PC-3 (cell line): ENCODE results near the gene MARK3. TPM values are rescaled to one million over a fixed set of nuclear protein-coding genes. Genes with fewer than 3 reads are reported as not detected.

Source experiments
- ATAC-seq: fragments of 200-7000 bp; cut with Tn5 transposase; 2 replicates; pipeline ENCODE4 v1.9.1; 2020; ENCODE audit warnings: mild to moderate bottlenecking, moderate library complexity
- BruUV-seq: library from RNA; stranded (reverse); fragments of 400-500 nt; replicated peaks from 2 replicates; lab custom pipeline; 2021; lab: Mats Ljungman, UMichigan
- CTCF ChIA-PET: fragments of 300-600 bp; sonication (Branson Sonifier 250); formaldehyde crosslinking; loops from one replicate; lab custom pipeline; 2022; ENCODE audit warnings: antibody characterized with exemption; lab: Charles Lee
- POLR2A ChIA-PET: fragments of 300-600 bp; sonication (Branson Sonifier 250); formaldehyde crosslinking; loops from one replicate; lab custom pipeline; 2022; ENCODE audit warnings: antibody characterized with exemption; ENCODE audit not compliant: unreplicated experiment; lab: Charles Lee
- DNase-seq: peaks from one replicate; pipeline ENCODE4 v3.0.0-alpha.2; 2015
- H2AFZ ChIP-seq: fragments of 300-600 bp; sonication (generic); 2 replicates; pipeline ENCODE4 v1.6.0; 2016; ENCODE audit warnings: antibody characterized with exemption, low read length
- H3F3A ChIP-seq: fragments of 300-600 bp; sonication (generic); one replicate; pipeline ENCODE4 v1.6.0; 2017; ENCODE audit warnings: antibody characterized with exemption, low read length, control low read depth, mild to moderate bottlenecking; ENCODE audit not compliant: unreplicated experiment
- H3K27ac ChIP-seq: fragments of 300-600 bp; sonication (generic); 2 replicates; pipeline ENCODE4 v1.5.1; 2016; ENCODE audit warnings: mild to moderate bottlenecking, low read length
- H3K27me3 ChIP-seq: fragments of 300-600 bp; sonication (generic); 2 replicates; pipeline ENCODE4 v1.6.1; 2016; ENCODE audit warnings: low read length, mixed read lengths
- H3K36me3 ChIP-seq: fragments of 300-600 bp; sonication (generic); 2 replicates; pipeline ENCODE4 v1.6.1; 2016; ENCODE audit warnings: low read depth, mixed run types, low read length, mixed read lengths
- H3K4me1 ChIP-seq: fragments of 300-600 bp; sonication (generic); 2 replicates; pipeline ENCODE4 v1.5.1; 2016; ENCODE audit warnings: low read length; ENCODE audit not compliant: insufficient read depth
- H3K4me2 ChIP-seq: fragments of 300-600 bp; sonication (generic); 2 replicates; pipeline ENCODE4 v1.6.0; 2016; ENCODE audit warnings: low read length
- H3K4me3 ChIP-seq: fragments of 300-600 bp; sonication (generic); 2 replicates; pipeline ENCODE4 v1.5.1; 2016; ENCODE audit warnings: mild to moderate bottlenecking, low read length, mixed read lengths
- H3K79me2 ChIP-seq: fragments of 300-600 bp; sonication (generic); 2 replicates; pipeline ENCODE4 v1.6.1; 2017; ENCODE audit warnings: low read length, mixed read lengths
- H3K9ac ChIP-seq: fragments of 300-600 bp; sonication (generic); 2 replicates; pipeline ENCODE4 v1.6.0; 2016; ENCODE audit warnings: mild to moderate bottlenecking, low read length
- H3K9me2 ChIP-seq: fragments of 300-600 bp; sonication (generic); replicated peaks from 2 replicates; pipeline ENCODE4 v1.6.1; 2016; ENCODE audit warnings: mixed run types, low read length, mixed read lengths
- H3K9me3 ChIP-seq: fragments of 300-600 bp; sonication (generic); 2 replicates; pipeline ENCODE4 v1.6.1; 2016; ENCODE audit warnings: low read length, mixed read lengths
- H4K20me1 ChIP-seq: fragments of 300-600 bp; sonication (generic); 2 replicates; pipeline ENCODE4 v1.6.1; 2016; ENCODE audit warnings: low read length, mixed read lengths
- CTCF ChIP-seq: fragments of 300-600 bp; sonication (generic); conservative IDR thresholded peaks from 2 replicates; pipeline ENCODE4 v1.5.1; 2017; ENCODE audit warnings: antibody characterized with exemption, low read depth, mild to moderate bottlenecking, low read length
- EZH2 ChIP-seq: fragments of 300-600 bp; sonication (generic); IDR thresholded peaks from one replicate; pipeline ENCODE4 v1.6.1; 2017; ENCODE audit warnings: antibody characterized with exemption, mild to moderate bottlenecking, low read length; ENCODE audit not compliant: unreplicated experiment
- EZH2phosphoT487 ChIP-seq: fragments of 300-600 bp; sonication (generic); IDR thresholded peaks from 2 replicates; pipeline ENCODE4 v1.6.1; 2018; ENCODE audit warnings: mild to moderate bottlenecking, antibody characterized with exemption, low read length, borderline replicate concordance
- intact Hi-C: fragments of 100-400 bp; cut with micrococcal nuclease; formaldehyde crosslinking; loops from 2 replicates; pipeline ENCODE4 v1.9.0; 2023
- total RNA-seq: library from RNA; depleted of rRNA; stranded (reverse); fragments of >200 nt; gene quantifications from 2 replicates; pipeline ENCODE4 v1.2.3, GENCODE V29; 2014

The MARK3 gene
- total RNA-seq, 1 experiment from 2014 or later = 69.9 TPM

- intact Hi-C loops = no loop called here
These were observed 133.3 kb downstream of the MARK3 start for GRCh38 chr14:103518422-103519042.

DNA sequence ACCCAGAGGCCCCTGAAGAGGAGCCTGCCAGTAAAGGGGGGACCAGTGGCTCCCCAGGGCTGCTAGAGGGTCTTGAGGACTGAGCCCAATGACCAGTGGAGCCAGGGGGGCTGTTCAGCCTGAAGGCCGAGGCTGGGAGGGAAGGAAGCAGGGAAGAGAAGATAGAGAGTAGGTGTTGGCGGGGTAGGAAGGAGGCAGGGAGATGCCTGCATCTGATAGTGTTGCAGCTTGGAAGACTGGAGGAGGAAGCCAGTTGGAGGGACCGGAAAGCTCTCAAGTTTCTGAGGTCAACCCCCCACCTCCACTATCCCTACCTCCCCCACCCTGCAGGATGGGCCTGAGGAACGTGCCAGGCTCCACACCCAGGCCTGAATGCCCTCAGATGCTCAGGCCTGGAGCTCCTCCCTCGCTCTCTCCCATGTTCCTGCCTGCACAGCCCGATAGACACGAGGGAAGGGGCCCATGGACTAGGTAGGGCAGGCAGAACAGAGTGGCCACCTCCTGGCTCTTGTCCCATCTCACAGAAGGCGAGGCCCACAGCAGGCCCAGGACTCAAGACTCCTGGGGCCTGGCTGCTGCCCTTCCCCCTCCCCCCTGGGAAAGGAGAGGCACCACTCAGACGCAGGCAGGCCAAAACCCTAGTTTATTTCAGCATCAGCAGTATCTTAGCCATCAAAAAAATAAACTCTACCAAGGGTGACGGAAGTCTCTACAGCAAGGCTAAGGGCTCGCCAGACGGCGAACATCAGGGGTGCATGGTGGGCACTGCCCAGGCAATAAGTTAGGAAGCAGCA lies 134.0 kb downstream of the MARK3 start:
- H3K9ac ChIP-seq = no peak overlapping the region
- 0 out of 2 replicates have a peak, but pooled peaks cover 4% of the 10 kb centered on the region for H3K79me2 ChIP-seq
- H2AFZ ChIP-seq = no peak overlapping the region
- H3K27ac ChIP-seq = no peak overlapping the region
- ChIA-PET CTCF (interaction anchor here (0.6 to 2.0 kb wide), 4 partner anchors 21 to 39 kb away, joined by 3 to 7 read pairs (median 4); no protein-coding TSS in a partner anchor), POLR2A (interaction anchor here (0.6 kb wide), 1 partner anchor 13 kb away, joined by 3 read pairs; no protein-coding TSS in a partner anchor)
- no peaks in the 10 kb centered on the region for H3K9me3 ChIP-seq
- H3K36me3 ChIP-seq = no peaks in the 10 kb centered on the region
- intact Hi-C loops = no loop called here
- peaks cover 7% of the 10 kb centered on the region; the same call in 1 of the 2 replicates for H4K20me1 ChIP-seq
- DNase-seq (no peak), ATAC-seq (no peak)
- H3K27me3 ChIP-seq = no peaks in the 10 kb centered on the region
- no peaks in the 10 kb centered on the region for H3K9me2 ChIP-seq
- BruUV-seq = no TSS peak
- H3F3A ChIP-seq = no peaks in the 10 kb centered on the region
- H3K4me1 ChIP-seq = peaks cover 9% of the 10 kb centered on the region
- no peak overlapping the region for H3K4me2 ChIP-seq
- H3K4me3 ChIP-seq = no peak overlapping the region
- no peak for TF ChIP-seq EZH2phosphoT487
- no peak for TF ChIP-seq CTCF
- TF ChIP-seq EZH2 = no peak

More at GRCh38 chr14:103518422-103519042, 133.3 kb downstream of the MARK3 start:
- ChIA-PET POLR2A (no interaction called here), CTCF (interaction anchor here (0.6 to 2.0 kb wide), 4 partner anchors 22 to 40 kb away, joined by 3 to 7 read pairs (median 4); no protein-coding TSS in a partner anchor)
- peak; percentile 71 for DNase-seq
- no peaks in the 10 kb centered on the region for H3F3A ChIP-seq
- no peak overlapping the region for H2AFZ ChIP-seq
- no peak overlapping the region for H3K27ac ChIP-seq
- H3K9me2 ChIP-seq = no peaks in the 10 kb centered on the region
- no peak overlapping the region for H3K4me2 ChIP-seq
- H3K79me2 ChIP-seq = 0 out of 2 replicates have a peak, but pooled peaks cover 4% of the 10 kb centered on the region
- H3K27me3 ChIP-seq = no peaks in the 10 kb centered on the region
- peaks cover 9% of the 10 kb centered on the region for H3K4me1 ChIP-seq
- ATAC-seq = peak; percentile 35
- H4K20me1 ChIP-seq = peaks cover 7% of the 10 kb centered on the region; the same call in 1 of the 2 replicates
- no peak overlapping the region for H3K9ac ChIP-seq
- no peak overlapping the region for H3K4me3 ChIP-seq
- H3K36me3 ChIP-seq = no peaks in the 10 kb centered on the region
- BruUV-seq = no TSS peak
- H3K9me3 ChIP-seq = no peaks in the 10 kb centered on the region
- TF ChIP-seq EZH2 = no peak
- no peak for TF ChIP-seq EZH2phosphoT487
- TF ChIP-seq CTCF = peak; percentile 97
